ENCODE results near the gene LUC7L2. TPM values are rescaled to one million over a fixed set of nuclear protein-coding genes. Genes with fewer than 3 reads are reported as not detected.
A peak's percentile ranks its signal among the peaks of the same experiment; 100 is the strongest.

The LUC7L2 gene
- total and polyA plus RNA-seq, 9 of the 15 experiments (the other 6 are each of a cell fraction or from before 2014, with no cell fraction given), result 56.1 to 207 (median 141) TPM

GRCh38 chr7:139439375-139439774, 79.7 kb downstream of the LUC7L2 start (continued):
- TF ChIP-seq L3MBTL2 (IDR thresholded peaks at IDR 0.05), result no peak
- no peak for TF ChIP-seq EWSR1 (IDR thresholded peaks at IDR 0.05; ENCODE audit: borderline replicate concordance, low read depth, partially characterized antibody)
- no peak for TF ChIP-seq ZNF696 (CRISPR knock-in tag; conservative IDR thresholded peaks at IDR 0.05)
- no peak for TF ChIP-seq SUPT5H (IDR thresholded peaks at IDR 0.05)
- no peak for TF ChIP-seq CHCHD3 (CRISPR knock-in tag; IDR thresholded peaks at IDR 0.05)
- no peak for TF ChIP-seq NCOA4 (IDR thresholded peaks at IDR 0.05; ENCODE audit: partially characterized antibody)

DNA sequence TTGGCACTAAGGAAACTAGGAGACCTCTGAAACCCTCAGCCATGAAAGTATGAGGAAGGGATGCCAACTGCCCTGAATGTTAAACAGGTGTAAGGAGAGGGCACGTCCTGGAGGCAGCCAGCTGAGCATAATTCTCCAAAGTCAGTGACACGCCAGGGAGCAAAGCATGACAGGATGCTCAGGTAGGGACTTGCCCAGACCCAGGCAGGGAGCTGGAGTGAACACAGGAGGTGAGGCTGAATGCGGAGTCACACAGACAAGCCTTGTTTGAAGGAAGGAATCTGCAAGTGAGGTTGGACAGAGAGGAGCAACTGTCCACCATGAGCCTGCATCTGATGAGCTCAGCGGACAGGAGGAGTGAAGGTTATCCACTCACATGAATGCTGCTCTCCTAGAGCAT, 82.3 kb downstream of the LUC7L2 start:
- no peak for FAIRE-seq

More for the DNA sequence above, 82.3 kb downstream of the LUC7L2 start:
- H3K4me1 ChIP-seq (replicated peaks in 1 of 2; ENCODE audit: control insufficient read depth in 2 of 2, insufficient read depth in 2 of 2, low read length in 2 of 2), result no peaks in the 10 kb centered on the region
- no peak overlapping the region for H2AFZ ChIP-seq (ENCODE audit: low read depth, low read length)
- 0 out of 2 replicates have a peak, but pooled peaks have one; percentile 6 for TF ChIP-seq MAX (CRISPR knock-in tag; IDR thresholded peaks at IDR 0.05)
- TF ChIP-seq, protein P1, sequence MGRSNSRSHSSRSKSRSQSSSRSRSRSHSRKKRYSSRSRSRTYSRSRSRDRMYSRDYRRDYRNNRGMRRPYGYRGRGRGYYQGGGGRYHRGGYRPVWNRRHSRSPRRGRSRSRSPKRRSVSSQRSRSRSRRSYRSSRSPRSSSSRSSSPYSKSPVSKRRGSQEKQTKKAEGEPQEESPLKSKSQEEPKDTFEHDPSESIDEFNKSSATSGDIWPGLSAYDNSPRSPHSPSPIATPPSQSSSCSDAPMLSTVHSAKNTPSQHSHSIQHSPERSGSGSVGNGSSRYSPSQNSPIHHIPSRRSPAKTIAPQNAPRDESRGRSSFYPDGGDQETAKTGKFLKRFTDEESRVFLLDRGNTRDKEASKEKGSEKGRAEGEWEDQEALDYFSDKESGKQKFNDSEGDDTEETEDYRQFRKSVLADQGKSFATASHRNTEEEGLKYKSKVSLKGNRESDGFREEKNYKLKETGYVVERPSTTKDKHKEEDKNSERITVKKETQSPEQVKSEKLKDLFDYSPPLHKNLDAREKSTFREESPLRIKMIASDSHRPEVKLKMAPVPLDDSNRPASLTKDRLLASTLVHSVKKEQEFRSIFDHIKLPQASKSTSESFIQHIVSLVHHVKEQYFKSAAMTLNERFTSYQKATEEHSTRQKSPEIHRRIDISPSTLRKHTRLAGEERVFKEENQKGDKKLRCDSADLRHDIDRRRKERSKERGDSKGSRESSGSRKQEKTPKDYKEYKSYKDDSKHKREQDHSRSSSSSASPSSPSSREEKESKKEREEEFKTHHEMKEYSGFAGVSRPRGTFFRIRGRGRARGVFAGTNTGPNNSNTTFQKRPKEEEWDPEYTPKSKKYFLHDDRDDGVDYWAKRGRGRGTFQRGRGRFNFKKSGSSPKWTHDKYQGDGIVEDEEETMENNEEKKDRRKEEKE (IDR thresholded peaks at IDR 0.05; ENCODE audit: borderline replicate concordance in 1 of 2, control insufficient read depth in 1 of 2, low read depth in 2 of 2, low read length in 1 of 2), result no peak
- BruUV-seq (replicated peaks), result no TSS peak
- H3K27me3 ChIP-seq (ENCODE audit: control insufficient read depth in 2 of 2, insufficient read depth in 2 of 2, low read length in 2 of 2), result peaks cover under 1 to 13% of the 10 kb centered on the region in 2 experiments; a peak in 3 of 5 replicates
- 45% methylated on average over 4 of the region's 4 CpGs for whole genome bisulfite sequencing (ENCODE audit: insufficient coverage, low coverage, missing lambda C conversion rate)
- no peak overlapping the region for H3K4me3 ChIP-seq
- CTCF ChIA-PET (ENCODE audit: low intra/inter-chr PET ratio), result no interaction called here
- no peak overlapping the region for H3K9ac ChIP-seq (ENCODE audit: insufficient read depth in 1 of 2, low read depth in 2 of 2, low read length in 2 of 2)
- no peak overlapping the region for H3K4me2 ChIP-seq (ENCODE audit: insufficient read depth, low read length)
- no peaks in the 10 kb centered on the region for H3K79me2 ChIP-seq (ENCODE audit: control insufficient read depth, insufficient read depth, low read length)
- H3K9me3 ChIP-seq (replicated peaks; ENCODE audit: control insufficient read depth, insufficient read depth, low read depth, low read length), result no peaks in the 10 kb centered on the region
- ATAC-seq, result peak; percentile 12; the same call in 2 of the 3 replicates
- in situ Hi-C loops (cut with MboI), result no loop called here
- no peaks in the 10 kb centered on the region for H4K20me1 ChIP-seq (replicated peaks; ENCODE audit: control insufficient read depth, insufficient read depth, low read length)
- DNase-seq (ENCODE audit: extremely low read depth in 1 of 4, low spot score in 3 of 4), result no peak
- H3K36me3 ChIP-seq (ENCODE audit: control insufficient read depth, insufficient read depth, low read length), result no peaks in the 10 kb centered on the region
- no peaks in the 10 kb centered on the region for H3K9me1 ChIP-seq (ENCODE audit: control insufficient read depth, insufficient read depth, low read length)
- intact Hi-C loops (cut with micrococcal nuclease), result no loop called here
- H3K27ac ChIP-seq (ENCODE audit: extremely low read depth, low read depth, low read length), result no peak overlapping the region
- POLR2A ChIA-PET, result interaction anchor here (0.8 to 1.2 kb wide), 4 partner anchors 9 to 25 kb away, joined by 3 to 4 read pairs (median 4); no protein-coding TSS in a partner anchor
